GM19023 (cell line): ENCODE measurements around the gene FOXP1.

Source experiments
- ATAC-seq: cut with Tn5 transposase; IDR thresholded peaks from one replicate; pipeline ENCODE4 v1.9.1; 2021; ENCODE audit warnings: mild to moderate bottlenecking, moderate library complexity; ENCODE audit not compliant: unreplicated experiment

FOXP1 gene

GRCh38 chr3:71120012-71120411 lies 463.5 kb downstream of the FOXP1 start:
- ATAC-seq, result no peak

GRCh38 chr3:71119171-71119570 lies 464.4 kb downstream of the FOXP1 start:
- ATAC-seq, result no peak

- no peak for ATAC-seq
Observed at GRCh38 chr3:71118436-71118835, 465.1 kb downstream of the FOXP1 start.

GRCh38 chr3:71117572-71118247 lies 465.8 kb downstream of the FOXP1 start:
- no peak for ATAC-seq

GRCh38 chr3:71114610-71115009 lies 468.9 kb downstream of the FOXP1 start:
- ATAC-seq, result no peak

- ATAC-seq, result no peak
Observed at GRCh38 chr3:71112576-71112975, 471.0 kb downstream of the FOXP1 start.

- no peak for ATAC-seq
Observed at GRCh38 chr3:71111784-71112440, 471.6 kb downstream of the FOXP1 start.

GRCh38 chr3:71110385-71111222 lies 472.9 kb downstream of the FOXP1 start:
- no peak for ATAC-seq

GRCh38 chr3:71109977-71110285 lies 473.6 kb downstream of the FOXP1 start:
- no peak for ATAC-seq

- ATAC-seq, result no peak
Observed at GRCh38 chr3:71109241-71109976, 474.1 kb downstream of the FOXP1 start.

- no peak for ATAC-seq
Observed at GRCh38 chr3:71107926-71108325, 475.6 kb downstream of the FOXP1 start.

- ATAC-seq, result no peak
Observed at GRCh38 chr3:71104976-71105375, 478.6 kb downstream of the FOXP1 start.

GRCh38 chr3:71104556-71104955 lies 479.0 kb downstream of the FOXP1 start:
- no peak for ATAC-seq

GRCh38 chr3:71104121-71104541 lies 479.4 kb downstream of the FOXP1 start:
- no peak for ATAC-seq

GRCh38 chr3:71103430-71103921 lies 480.1 kb downstream of the FOXP1 start:
- ATAC-seq, result no peak

GRCh38 chr3:71102111-71102983 lies 481.2 kb downstream of the FOXP1 start:
- ATAC-seq, result no peak

- no peak for ATAC-seq
Observed at GRCh38 chr3:71101626-71102025, 481.9 kb downstream of the FOXP1 start.

- ATAC-seq, result no peak
Observed at GRCh38 chr3:71101014-71101413, 482.5 kb downstream of the FOXP1 start.

GRCh38 chr3:71099997-71100719 lies 483.4 kb downstream of the FOXP1 start:
- no peak for ATAC-seq
